H1 (cell line): ENCODE measurements around the gene SF3A2. TPM values are rescaled to one million over a fixed set of nuclear protein-coding genes. Genes with fewer than 3 reads are reported as not detected.

Experiments
- BACH1 ChIP-seq: IDR thresholded peaks from 2 replicates; pipeline ENCODE4 v1.6.1; 2012; ENCODE audit warnings: low read length, improper control_type of control experiment
- BCL11A ChIP-seq, 2 experiments: IDR thresholded peaks; one replicate each; pipeline ENCODE4 v1.6.1; 2011; ENCODE audit warnings: low read depth in 2 of 2, low read length in 2 of 2, mild to moderate bottlenecking in 2 of 2
- BRCA1 ChIP-seq: IDR thresholded peaks from 2 replicates; pipeline ENCODE4 v1.6.1; 2012; ENCODE audit warnings: low read depth, low read length, improper control_type of control experiment
- CEBPB ChIP-seq: IDR thresholded peaks from 2 replicates; pipeline ENCODE4 v1.6.1; 2012; ENCODE audit warnings: low read depth, low read length
- CHD1 ChIP-seq: IDR thresholded peaks from 2 replicates; pipeline ENCODE4 v1.6.1; 2012; ENCODE audit warnings: low read depth, low read length, improper control_type of control experiment
- EGR1 ChIP-seq: IDR thresholded peaks from 2 replicates; pipeline ENCODE4 v1.6.1; 2011; ENCODE audit warnings: low read depth, low read length, borderline replicate concordance
- EZH2 ChIP-seq: fragments of 200-600 bp; sonication (generic); IDR thresholded peaks from 2 replicates; pipeline ENCODE4 v1.7.1; 2012; ENCODE audit warnings: low read depth, mild to moderate bottlenecking, moderate library complexity, low read length, inconsistent platforms; ENCODE audit not compliant: severe bottlenecking
- JUND ChIP-seq: IDR thresholded peaks from 2 replicates; pipeline ENCODE4 v1.6.1; 2011; ENCODE audit warnings: mild to moderate bottlenecking, improper control_type of control experiment, low read length
- MAFK ChIP-seq: IDR thresholded peaks from 2 replicates; pipeline ENCODE4 v1.6.1; 2012; ENCODE audit warnings: low read depth, mild to moderate bottlenecking, improper control_type of control experiment, low read length
- POLR2A ChIP-seq, 2 experiments: IDR thresholded peaks; 1 replicate in 1 of 2; 2 replicates in 1 of 2; pipeline ENCODE4 v1.6.1; 2011; ENCODE audit warnings: low read depth in 2 of 2, low read length in 2 of 2, mild to moderate bottlenecking in 2 of 2; ENCODE audit errors: control extremely low read depth in 1 of 2
- POLR2AphosphoS5 ChIP-seq: IDR thresholded peaks from 2 replicates; pipeline ENCODE4 v1.6.1; 2011; ENCODE audit warnings: low read depth, low read length
- RFX5 ChIP-seq: IDR thresholded peaks from 2 replicates; pipeline ENCODE4 v1.6.1; 2011; ENCODE audit warnings: low read depth, low read length, improper control_type of control experiment, borderline replicate concordance
- RNF2 ChIP-seq: fragments of 200-900, 300-1000 bp; sonication (generic); IDR thresholded peaks from 2 replicates; pipeline ENCODE4 v1.7.1; 2016; ENCODE audit warnings: borderline replicate concordance, low read depth, mild to moderate bottlenecking, antibody characterized with exemption, low read length; ENCODE audit not compliant: poor library complexity, severe bottlenecking; ENCODE audit errors: missing control alignments
- SP1 ChIP-seq: IDR thresholded peaks from 2 replicates; pipeline ENCODE4 v1.6.1; 2011; ENCODE audit warnings: low read depth, low read length
- SUZ12 ChIP-seq: fragments of 200-600 bp; sonication (generic); IDR thresholded peaks from 2 replicates; pipeline ENCODE4 v1.6.1; 2012; ENCODE audit warnings: mild to moderate bottlenecking, inconsistent platforms, low read length, moderate library complexity, mixed read lengths
- TAF1 ChIP-seq: IDR thresholded peaks from 2 replicates; pipeline ENCODE4 v1.6.1; 2011; ENCODE audit warnings: mild to moderate bottlenecking, low read depth, low read length
- TCF12 ChIP-seq: IDR thresholded peaks from 2 replicates; pipeline ENCODE4 v1.6.1; 2011; ENCODE audit warnings: low read depth, mild to moderate bottlenecking, low read length
- YY1 ChIP-seq: IDR thresholded peaks from 2 replicates; pipeline ENCODE4 v1.6.1; 2011; ENCODE audit warnings: low read depth, mild to moderate bottlenecking, low read length
- polyA plus RNA-seq, 7 experiments: library from polyadenylated mRNA; depleted of rRNA in 3 of 7; stranded (reverse) in 5 of 7; unstranded in 2 of 7; fragments of >200 nt in 5 of 7; fragments of 200-250 nt in 2 of 7; gene quantifications; 1 replicate in 5 of 7; 2 replicates in 1 of 7; 4 replicates in 1 of 7; pipeline versions ENCODE4 v1.2.1 to v1.2.3, GENCODE V29; 2011 to 2013; ENCODE audit warnings: missing spikeins in 2 of 7, mixed read lengths in 2 of 7
- total RNA-seq: library from RNA; stranded (reverse); fragmentation: NEBNext Ultra II Directional; extraction: Animal tissue kit (Norgen Biotek cat#: 25700); gene quantifications from 2 replicates; pipeline ENCODE4 v1.2.1, GENCODE V29; 2021
- TF ChIP-seq, protein P1 (sequence below): IDR thresholded peaks from 2 replicates; pipeline ENCODE4 v1.6.1; 2012; ENCODE audit warnings: low read length, inconsistent platforms
- TF ChIP-seq, protein P2 (sequence below): IDR thresholded peaks from 2 replicates; pipeline ENCODE4 v1.6.1; 2012; ENCODE audit warnings: inconsistent platforms
- TF ChIP-seq, protein P3 (sequence below), 3 experiments: IDR thresholded peaks; 1 replicate in 2 of 3; 2 replicates in 1 of 3; pipeline versions ENCODE4 v1.5.1 to v1.6.1; 2011; ENCODE audit warnings: low read length in 3 of 3, mild to moderate bottlenecking in 3 of 3, inconsistent platforms in 2 of 3, low read depth in 1 of 3, moderate library complexity in 1 of 3; ENCODE audit not compliant: insufficient read depth in 1 of 3; ENCODE audit errors: control extremely low read depth in 1 of 3

The SF3A2 gene
- total and polyA plus RNA-seq, 2 of the 8 experiments (the other 6 are each of a cell fraction or from before 2014, with no cell fraction given), result 15.3 to 146 TPM

DNA sequence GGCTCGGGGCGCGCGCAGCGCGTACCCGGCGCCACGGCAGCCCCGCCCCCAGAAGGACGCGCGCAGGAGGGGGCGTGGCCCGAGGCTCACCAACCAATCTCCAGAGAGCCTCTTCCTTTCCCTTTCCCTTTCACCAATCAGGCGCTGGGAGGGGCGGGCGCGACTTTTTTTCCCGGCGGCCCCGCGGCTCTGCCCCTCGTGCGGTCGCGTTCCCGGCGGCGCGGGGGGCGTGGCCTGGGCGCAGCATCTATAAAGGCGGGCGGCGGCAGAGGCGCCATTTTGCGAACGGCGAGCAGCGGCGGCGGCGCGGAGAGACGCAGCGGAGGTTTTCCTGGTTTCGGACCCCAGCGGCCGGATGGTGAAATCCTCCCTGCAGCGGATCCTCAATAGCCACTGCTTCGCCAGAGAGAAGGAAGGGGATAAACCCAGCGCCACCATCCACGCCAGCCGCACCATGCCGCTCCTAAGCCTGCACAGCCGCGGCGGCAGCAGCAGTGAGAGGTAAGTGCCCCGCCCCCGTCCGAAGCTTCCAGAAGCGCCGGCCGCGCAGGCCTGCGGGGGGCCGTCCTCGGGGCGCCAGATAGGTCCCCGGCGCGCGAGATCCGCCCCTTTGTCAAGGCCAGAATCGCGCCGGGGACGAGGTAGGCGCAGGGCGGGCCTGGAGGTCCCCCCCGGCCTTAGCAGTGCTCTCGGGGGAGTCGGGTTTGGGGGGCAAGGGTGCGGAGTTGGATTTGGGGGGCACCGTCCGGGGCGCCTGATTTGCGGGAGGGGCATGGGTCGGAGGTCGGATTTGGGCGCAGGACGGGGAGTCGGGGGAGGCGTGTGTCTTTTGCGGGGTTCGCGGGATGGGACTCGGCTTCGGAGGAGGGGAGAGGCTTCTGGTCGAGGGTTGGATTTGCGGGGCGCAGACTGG is 32.9 kb downstream of the SF3A2 start (continued):
- TF ChIP-seq, protein P1, sequence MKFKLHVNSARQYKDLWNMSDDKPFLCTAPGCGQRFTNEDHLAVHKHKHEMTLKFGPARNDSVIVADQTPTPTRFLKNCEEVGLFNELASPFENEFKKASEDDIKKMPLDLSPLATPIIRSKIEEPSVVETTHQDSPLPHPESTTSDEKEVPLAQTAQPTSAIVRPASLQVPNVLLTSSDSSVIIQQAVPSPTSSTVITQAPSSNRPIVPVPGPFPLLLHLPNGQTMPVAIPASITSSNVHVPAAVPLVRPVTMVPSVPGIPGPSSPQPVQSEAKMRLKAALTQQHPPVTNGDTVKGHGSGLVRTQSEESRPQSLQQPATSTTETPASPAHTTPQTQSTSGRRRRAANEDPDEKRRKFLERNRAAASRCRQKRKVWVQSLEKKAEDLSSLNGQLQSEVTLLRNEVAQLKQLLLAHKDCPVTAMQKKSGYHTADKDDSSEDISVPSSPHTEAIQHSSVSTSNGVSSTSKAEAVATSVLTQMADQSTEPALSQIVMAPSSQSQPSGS, result no peak
- TF ChIP-seq JUND (no peak), POLR2AphosphoS5 (peak; percentile 96), BCL11A (IDR thresholded peaks at IDR 0.05; ENCODE audit: low read depth in 2 of 2, low read length in 2 of 2) (no peak), BRCA1 (no peak), MAFK (no peak), TCF12 (no peak), RNF2 (no peak), CHD1 (peak; percentile 31; the same call in 1 of the 2 replicates), EGR1 (no peak), RFX5 (no peak), EZH2 (no peak), TAF1 (peak; percentile 99), CEBPB (no peak), SP1 (peak; percentile 88), YY1 (peak; percentile 98), SUZ12 (no peak), POLR2A (IDR thresholded peaks at IDR 0.05; ENCODE audit: control extremely low read depth in 1 of 2, low read depth in 2 of 2, low read length in 2 of 2) (peak; percentile 99), BACH1 (no peak)
- TF ChIP-seq, protein P2, sequence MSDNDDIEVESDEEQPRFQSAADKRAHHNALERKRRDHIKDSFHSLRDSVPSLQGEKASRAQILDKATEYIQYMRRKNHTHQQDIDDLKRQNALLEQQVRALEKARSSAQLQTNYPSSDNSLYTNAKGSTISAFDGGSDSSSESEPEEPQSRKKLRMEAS, result peak; percentile 77
- TF ChIP-seq, protein P3, sequence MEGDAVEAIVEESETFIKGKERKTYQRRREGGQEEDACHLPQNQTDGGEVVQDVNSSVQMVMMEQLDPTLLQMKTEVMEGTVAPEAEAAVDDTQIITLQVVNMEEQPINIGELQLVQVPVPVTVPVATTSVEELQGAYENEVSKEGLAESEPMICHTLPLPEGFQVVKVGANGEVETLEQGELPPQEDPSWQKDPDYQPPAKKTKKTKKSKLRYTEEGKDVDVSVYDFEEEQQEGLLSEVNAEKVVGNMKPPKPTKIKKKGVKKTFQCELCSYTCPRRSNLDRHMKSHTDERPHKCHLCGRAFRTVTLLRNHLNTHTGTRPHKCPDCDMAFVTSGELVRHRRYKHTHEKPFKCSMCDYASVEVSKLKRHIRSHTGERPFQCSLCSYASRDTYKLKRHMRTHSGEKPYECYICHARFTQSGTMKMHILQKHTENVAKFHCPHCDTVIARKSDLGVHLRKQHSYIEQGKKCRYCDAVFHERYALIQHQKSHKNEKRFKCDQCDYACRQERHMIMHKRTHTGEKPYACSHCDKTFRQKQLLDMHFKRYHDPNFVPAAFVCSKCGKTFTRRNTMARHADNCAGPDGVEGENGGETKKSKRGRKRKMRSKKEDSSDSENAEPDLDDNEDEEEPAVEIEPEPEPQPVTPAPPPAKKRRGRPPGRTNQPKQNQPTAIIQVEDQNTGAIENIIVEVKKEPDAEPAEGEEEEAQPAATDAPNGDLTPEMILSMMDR (IDR thresholded peaks at IDR 0.05; ENCODE audit: control extremely low read depth in 1 of 3, insufficient read depth in 1 of 3, low read depth in 1 of 3, low read length in 3 of 3), result no peak
